Breast epithelium (tissue), 4 donors: ENCODE data around the gene RHBDL3. TPM values are rescaled to one million over a fixed set of nuclear protein-coding genes. Genes with fewer than 3 reads are reported as not detected.

ENCODE experiments used
- DNase-seq, 2 donors: peaks; one replicate each; pipeline ENCODE4 v3.0.0-alpha.2; 2019; ENCODE audit warnings: low spot score in 2 of 2
- H3K27ac ChIP-seq, 2 donors: fragments of 200-600 bp; sonication (generic) in 1 of 2; one replicate each; pipeline ENCODE4 v1.5.1; 2016 to 2019; ENCODE audit warnings: mild to moderate bottlenecking in 1 of 2
- H3K27me3 ChIP-seq, 2 donors: fragments of 200-600 bp; sonication (generic) in 1 of 2; one replicate each; pipeline versions ENCODE4 v1.5.1 to v1.6.0; 2017 to 2019; ENCODE audit warnings: control low read depth in 1 of 2, mild to moderate bottlenecking in 1 of 2
- H3K36me3 ChIP-seq: fragments of 200-600 bp; one replicate; pipeline ENCODE4 v1.5.1; 2019
- H3K4me1 ChIP-seq, 2 donors: fragments of 200-600 bp; sonication (generic); one replicate each; pipeline ENCODE4 v1.5.1; 2016 to 2019; ENCODE audit warnings: control low read depth in 1 of 2
- H3K4me3 ChIP-seq, 3 donors: fragments of 200-600 bp; sonication (generic); 1 replicate in 2 of 3; 2 replicates in 1 of 3; pipeline ENCODE4 v1.5.1; 2016 to 2019; ENCODE audit warnings: mild to moderate bottlenecking in 3 of 3, moderate library complexity in 2 of 3
- H3K9me3 ChIP-seq, 2 donors: fragments of 200-600 bp; sonication (generic) in 1 of 2; one replicate each; pipeline ENCODE4 v1.5.1; 2016 to 2019; ENCODE audit warnings: control low read depth in 1 of 2
- POLR2A ChIP-seq: fragments of 450-650 bp; IDR thresholded peaks from one replicate; pipeline ENCODE4 v1.6.1; 2016; ENCODE audit warnings: antibody characterized with exemption, mild to moderate bottlenecking, moderate library complexity
- POLR2AphosphoS5 ChIP-seq, 3 donors: sonication (generic); formaldehyde crosslinking; IDR thresholded peaks; one replicate each; pipeline ENCODE4 v1.6.1; 2017; ENCODE audit warnings: antibody characterized with exemption in 3 of 3
- intact Hi-C: fragments of 100-400 bp; cut with DNase I; formaldehyde crosslinking; loops from one replicate; pipeline ENCODE4 v1.15.1; 2023; ENCODE audit warnings: low total_unique reads
- total RNA-seq, 3 donors: library from RNA; depleted of rRNA; stranded (reverse); fragments of >200 nt; gene quantifications; one replicate each; pipeline ENCODE4 v1.1.0, GENCODE V29; 2016
- TF ChIP-seq, protein P1 (sequence below), 3 donors: fragments of 450-650 bp; IDR thresholded peaks; one replicate each; pipeline ENCODE4 v1.5.1; 2016 to 2017; ENCODE audit warnings: antibody characterized with exemption in 3 of 3, mild to moderate bottlenecking in 3 of 3, moderate library complexity in 3 of 3

The RHBDL3 gene
- total RNA-seq, 3 donors from 2014 or later = 0.16 to 2.0 (median 0.73) TPM

GRCh38 chr17:32292094-32292493 is 26.5 kb downstream of the RHBDL3 start:
- Histone ChIP-seq H3K4me1 (no peaks in the 10 kb centered on the region), H3K27me3 (no peaks in the 10 kb centered on the region), H3K36me3 (no peaks in the 10 kb centered on the region), H3K9me3 (no peaks in the 10 kb centered on the region), H3K27ac (no peak overlapping the region), H3K4me3 (no peak overlapping the region)
- intact Hi-C loops = no loop called here
- TF ChIP-seq POLR2AphosphoS5 (IDR thresholded peaks at IDR 0.05) (no peak), POLR2A (no peak)
- TF ChIP-seq, protein P1, sequence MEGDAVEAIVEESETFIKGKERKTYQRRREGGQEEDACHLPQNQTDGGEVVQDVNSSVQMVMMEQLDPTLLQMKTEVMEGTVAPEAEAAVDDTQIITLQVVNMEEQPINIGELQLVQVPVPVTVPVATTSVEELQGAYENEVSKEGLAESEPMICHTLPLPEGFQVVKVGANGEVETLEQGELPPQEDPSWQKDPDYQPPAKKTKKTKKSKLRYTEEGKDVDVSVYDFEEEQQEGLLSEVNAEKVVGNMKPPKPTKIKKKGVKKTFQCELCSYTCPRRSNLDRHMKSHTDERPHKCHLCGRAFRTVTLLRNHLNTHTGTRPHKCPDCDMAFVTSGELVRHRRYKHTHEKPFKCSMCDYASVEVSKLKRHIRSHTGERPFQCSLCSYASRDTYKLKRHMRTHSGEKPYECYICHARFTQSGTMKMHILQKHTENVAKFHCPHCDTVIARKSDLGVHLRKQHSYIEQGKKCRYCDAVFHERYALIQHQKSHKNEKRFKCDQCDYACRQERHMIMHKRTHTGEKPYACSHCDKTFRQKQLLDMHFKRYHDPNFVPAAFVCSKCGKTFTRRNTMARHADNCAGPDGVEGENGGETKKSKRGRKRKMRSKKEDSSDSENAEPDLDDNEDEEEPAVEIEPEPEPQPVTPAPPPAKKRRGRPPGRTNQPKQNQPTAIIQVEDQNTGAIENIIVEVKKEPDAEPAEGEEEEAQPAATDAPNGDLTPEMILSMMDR (IDR thresholded peaks at IDR 0.05) = no peak
- no peak for DNase-seq

DNA sequence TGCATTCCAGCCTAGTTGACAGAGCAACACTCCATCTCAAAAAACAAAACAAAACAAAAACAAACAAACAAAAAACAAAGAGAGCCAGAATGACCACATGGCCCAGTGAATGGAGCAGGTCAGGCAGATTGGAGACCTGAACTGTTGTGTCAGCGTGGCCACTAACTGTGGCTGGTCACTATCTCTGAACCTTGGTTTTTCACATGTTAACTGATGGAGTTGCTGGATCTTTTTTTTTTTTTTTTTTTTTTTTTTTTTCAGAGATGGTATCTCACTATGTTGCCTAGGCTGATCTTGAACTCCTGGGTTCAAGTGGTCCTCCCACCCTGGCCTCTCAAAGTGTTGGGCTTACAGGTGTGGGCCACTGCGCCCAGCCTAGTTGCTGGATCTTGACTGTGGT is 31.8 kb downstream of the RHBDL3 start:
- Histone ChIP-seq H3K9me3 (no peaks in the 10 kb centered on the region), H3K4me1 (no peaks in the 10 kb centered on the region), H3K36me3 (no peaks in the 10 kb centered on the region), H3K27me3 (no peaks in the 10 kb centered on the region), H3K27ac (no peak overlapping the region), H3K4me3 (no peak overlapping the region)
- DNase-seq = no peak
- intact Hi-C loops = no loop called here
- TF ChIP-seq, protein P1 (IDR thresholded peaks at IDR 0.05) = no peak
- TF ChIP-seq POLR2AphosphoS5 (IDR thresholded peaks at IDR 0.05) (no peak), POLR2A (no peak)

DNA sequence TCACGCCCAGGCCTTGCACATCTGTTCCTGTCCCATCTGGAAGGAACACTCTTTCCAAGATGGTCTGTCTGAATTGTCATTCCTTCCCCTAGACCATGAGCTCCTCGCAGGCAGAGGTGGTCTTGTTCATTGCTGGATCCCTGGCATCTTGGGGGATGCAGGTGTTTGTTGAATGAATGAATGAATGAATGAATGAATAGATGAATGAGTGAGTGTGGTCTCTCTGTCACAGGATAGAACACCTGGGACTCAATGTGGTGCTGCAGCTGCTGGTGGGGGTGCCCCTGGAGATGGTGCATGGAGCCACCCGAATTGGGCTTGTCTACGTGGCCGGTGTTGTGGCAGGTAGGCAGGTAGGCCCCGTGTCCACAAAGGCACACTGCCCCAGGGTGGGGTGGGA is 32.2 kb downstream of the RHBDL3 start:
- intact Hi-C loops = no loop called here
- no peak for DNase-seq
- no peaks in the 10 kb centered on the region for H3K36me3 ChIP-seq
- no peak overlapping the region for H3K4me3 ChIP-seq
- no peaks in the 10 kb centered on the region for H3K9me3 ChIP-seq
- H3K4me1 ChIP-seq = no peaks in the 10 kb centered on the region
- no peak overlapping the region for H3K27ac ChIP-seq
- H3K27me3 ChIP-seq = no peaks in the 10 kb centered on the region
- TF ChIP-seq POLR2A (no peak), POLR2AphosphoS5 (IDR thresholded peaks at IDR 0.05) (no peak)
- TF ChIP-seq, protein P1 (IDR thresholded peaks at IDR 0.05) = no peak

- no peak for DNase-seq
- Histone ChIP-seq H3K27me3 (no peaks in the 10 kb centered on the region), H3K9me3 (no peaks in the 10 kb centered on the region), H3K4me3 (no peak overlapping the region), H3K36me3 (no peaks in the 10 kb centered on the region), H3K27ac (no peak overlapping the region), H3K4me1 (no peaks in the 10 kb centered on the region)
- no peak for TF ChIP-seq POLR2AphosphoS5 (IDR thresholded peaks at IDR 0.05)
- TF ChIP-seq POLR2A = no peak
- TF ChIP-seq, protein P1 (IDR thresholded peaks at IDR 0.05) = no peak
- intact Hi-C loops = no loop called here
These were observed 32.7 kb downstream of the RHBDL3 start for GRCh38 chr17:32298298-32298697.

DNA sequence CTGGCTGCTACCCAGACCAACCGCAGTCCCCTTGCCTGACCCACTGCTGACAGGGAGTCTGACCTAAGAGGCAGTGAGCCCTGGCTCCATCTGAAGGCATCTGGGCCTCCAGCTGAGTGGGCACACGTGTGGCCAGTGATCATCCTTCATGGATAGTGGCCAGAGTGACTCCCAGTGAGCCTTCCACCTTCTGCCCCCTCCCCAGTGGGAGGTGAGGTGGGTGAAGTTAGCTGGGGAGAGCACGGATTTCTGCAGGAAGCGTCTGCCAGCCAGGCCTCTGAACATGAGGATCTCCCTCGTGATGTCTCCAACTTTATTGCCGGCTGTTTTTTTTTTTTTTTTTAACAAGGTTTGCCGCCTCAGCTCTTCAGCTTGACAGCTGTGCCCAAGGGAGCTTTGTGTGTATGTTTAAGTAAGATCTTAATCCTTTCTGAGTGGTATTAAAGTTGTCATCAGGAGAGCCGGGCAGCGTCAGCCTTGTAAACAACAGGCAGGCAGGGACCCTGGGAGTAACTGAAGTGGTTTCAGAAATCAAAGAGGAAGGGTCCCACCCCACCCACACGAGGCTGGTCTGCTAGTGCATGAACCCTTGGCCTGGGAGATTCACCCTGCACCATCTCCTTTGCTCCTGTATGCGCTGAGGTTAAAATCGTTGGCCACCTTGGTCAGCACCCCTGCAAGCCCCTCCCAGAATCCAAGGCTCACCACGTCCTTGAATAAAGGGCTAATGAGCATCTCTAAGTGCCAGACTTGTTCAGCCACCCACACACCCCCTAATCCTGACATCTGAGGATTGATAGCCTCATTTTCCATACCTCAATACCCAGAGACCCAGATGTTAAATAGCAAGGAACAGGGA is 33.3 kb downstream of the RHBDL3 start:
- peak in 1 of 2 donors; percentile 57 for DNase-seq
- H3K27me3 ChIP-seq = no peaks in the 10 kb centered on the region
- H3K9me3 ChIP-seq = no peaks in the 10 kb centered on the region
- H3K4me3 ChIP-seq = no peak overlapping the region
- intact Hi-C loops = no loop called here
- no peaks in the 10 kb centered on the region for H3K36me3 ChIP-seq
- no peaks in the 10 kb centered on the region for H3K4me1 ChIP-seq
- no peak for TF ChIP-seq POLR2AphosphoS5 (IDR thresholded peaks at IDR 0.05)
- TF ChIP-seq POLR2A = no peak
- TF ChIP-seq, protein P1 (IDR thresholded peaks at IDR 0.05) = no peak
- no peak overlapping the region for H3K27ac ChIP-seq
